Right lung (tissue), 5 donors: Measurements from ENCODE around the gene ZNF789. TPM values are rescaled to one million over a fixed set of nuclear protein-coding genes. Genes with fewer than 3 reads are reported as not detected.
A peak's percentile ranks its signal among the peaks of the same experiment; 100 is the strongest.

ENCODE experiments used
- DNase-seq, 2 donors: peaks; one replicate each; pipeline ENCODE4 v3.0.0-alpha.2; 2013
- polyA plus RNA-seq, 5 donors: library from polyadenylated mRNA; unstranded; fragments of 120-200 nt; gene quantifications; one replicate each; pipeline versions ENCODE4 v1.2.1 to v1.2.3, GENCODE V29; 2013; ENCODE audit warnings: inconsistent platforms in 1 of 5, low replicate concordance in 1 of 5; ENCODE audit not compliant: insufficient read length in 5 of 5, insufficient read depth in 1 of 5

ZNF789 gene
- polyA plus RNA-seq, 5 donors = 40.8 to 56.5 (median 44.9) TPM

GRCh38 chr7:99457050-99457649 is 15.5 kb upstream of the ZNF789 start:
- no peak for DNase-seq

DNA sequence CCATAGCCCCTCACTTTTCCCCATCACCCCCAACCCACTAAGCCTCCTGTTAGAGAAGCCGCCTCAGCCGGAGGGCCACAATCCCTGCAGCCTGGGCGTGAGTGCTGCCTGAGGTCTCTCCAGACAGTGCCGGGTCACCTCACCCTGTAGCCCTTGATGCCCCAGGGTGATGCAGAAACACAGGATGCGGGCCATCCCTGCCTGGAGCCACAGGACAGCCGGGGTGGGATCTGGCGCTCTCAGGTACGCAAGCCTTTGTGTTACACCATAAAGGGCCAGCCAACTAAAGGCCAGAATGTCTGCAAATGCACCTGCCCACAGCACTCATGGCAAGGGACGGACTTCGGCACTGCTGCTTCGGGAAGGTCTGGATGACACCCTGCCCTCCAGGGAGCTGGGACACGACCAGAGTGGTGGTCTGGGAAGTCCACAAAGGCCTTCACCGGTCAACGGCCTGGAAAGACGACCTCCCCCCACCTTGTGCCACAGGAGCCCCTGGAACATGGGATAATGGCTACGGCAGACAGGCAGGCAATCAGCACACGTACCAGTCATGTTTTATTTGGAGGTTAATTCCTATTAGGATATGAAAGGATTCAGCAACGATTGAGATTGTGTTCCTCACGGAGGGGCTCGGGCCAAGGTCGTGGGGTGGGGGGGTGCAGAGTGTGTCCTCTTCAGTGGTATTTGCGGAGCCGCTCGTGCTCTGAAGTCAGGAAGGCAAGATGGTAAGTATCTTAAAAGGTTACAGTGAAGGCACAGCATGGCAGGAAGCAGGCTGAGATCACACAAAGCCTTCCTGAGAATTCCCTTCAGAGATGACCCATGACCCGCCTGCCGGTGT is 14.8 kb upstream of the ZNF789 start:
- DNase-seq = no peak

GRCh38 chr7:99459087-99459486 is 13.6 kb upstream of the ZNF789 start:
- no peak for DNase-seq

DNA sequence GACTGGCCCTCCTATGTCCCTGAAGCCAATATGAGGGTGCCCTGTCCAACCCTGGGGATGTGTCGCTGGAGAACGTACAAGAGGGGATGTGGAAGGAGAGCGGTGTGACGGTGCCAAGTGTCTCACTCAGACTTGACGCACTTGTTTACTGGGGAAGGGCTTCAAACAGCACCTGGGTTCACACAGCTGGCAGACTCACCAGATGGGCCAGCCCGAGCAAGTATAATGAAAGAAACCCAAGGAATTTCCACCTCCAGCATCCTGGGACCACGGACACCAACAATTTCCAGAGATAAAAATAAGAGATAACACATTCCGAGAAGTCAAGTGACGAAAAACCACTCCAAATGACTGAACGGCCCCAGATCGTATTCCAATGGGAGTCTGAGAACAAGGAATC is 12.0 kb upstream of the ZNF789 start:
- no peak for DNase-seq

DNA sequence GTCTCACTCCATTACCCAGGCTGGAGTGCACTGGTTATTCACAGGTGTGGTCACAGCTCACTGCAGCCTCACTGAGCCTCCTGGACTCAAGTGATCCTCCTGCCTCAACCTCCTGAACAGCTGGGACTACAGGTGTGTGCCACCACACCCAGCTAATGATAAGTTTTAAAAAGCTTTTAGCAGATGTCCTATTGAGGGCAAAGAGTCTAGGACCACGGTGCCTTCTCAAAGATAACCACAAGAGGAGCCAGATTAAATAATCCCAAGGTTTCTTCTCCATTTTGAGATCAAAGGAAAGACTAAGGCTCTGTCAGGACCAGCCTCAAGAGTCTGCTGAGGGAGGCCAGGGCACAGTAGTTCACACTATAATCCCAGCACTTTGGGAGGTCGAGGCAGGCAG is 11.5 kb upstream of the ZNF789 start:
- no peak for DNase-seq

DNA sequence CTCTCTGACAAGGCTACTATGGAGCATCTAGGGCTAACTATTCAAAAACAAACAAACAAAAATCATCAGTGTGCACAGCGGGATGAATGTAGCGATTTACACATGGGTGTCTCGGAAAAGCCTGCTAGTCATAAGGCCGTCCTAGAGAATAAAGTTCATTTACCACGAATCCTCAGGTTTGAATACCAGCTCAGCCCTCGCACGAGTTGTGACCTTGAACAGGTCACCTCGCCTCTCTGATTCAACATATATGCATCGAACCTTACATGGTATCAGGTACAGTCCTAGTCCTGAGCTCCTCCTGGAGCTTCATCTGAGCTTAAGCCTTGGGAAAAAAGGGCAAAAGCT is 7.3 kb upstream of the ZNF789 start:
- DNase-seq = no peak

DNA sequence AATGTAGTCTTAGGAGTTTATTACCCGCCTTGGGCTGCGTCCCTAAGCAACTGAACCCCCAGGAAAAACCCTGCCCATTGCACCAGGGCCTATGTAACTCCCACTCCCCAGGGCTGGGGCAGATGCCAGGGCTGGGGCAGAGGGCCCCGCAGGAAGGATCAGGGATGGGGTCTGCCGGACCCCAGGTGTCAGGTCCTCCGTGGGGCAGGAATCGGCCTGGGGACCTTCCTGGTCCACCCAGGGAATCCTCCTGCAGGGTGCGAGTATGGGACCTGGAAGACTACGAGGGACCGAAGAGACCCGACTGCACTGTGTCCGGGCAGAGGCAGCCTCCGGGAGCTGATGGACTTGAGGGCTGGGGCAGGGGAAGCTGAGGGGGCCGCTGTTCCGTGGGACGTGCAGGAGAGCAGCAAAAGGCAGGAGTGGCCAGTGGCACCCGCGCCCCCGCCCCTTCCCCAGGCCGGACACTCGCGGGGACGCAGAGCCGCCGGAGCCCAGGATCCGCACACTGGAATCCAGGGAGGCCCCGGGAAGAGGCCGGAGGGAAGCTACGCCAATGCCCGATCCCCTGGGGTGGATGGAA is 4.3 kb upstream of the ZNF789 start:
- no peak for DNase-seq

DNA sequence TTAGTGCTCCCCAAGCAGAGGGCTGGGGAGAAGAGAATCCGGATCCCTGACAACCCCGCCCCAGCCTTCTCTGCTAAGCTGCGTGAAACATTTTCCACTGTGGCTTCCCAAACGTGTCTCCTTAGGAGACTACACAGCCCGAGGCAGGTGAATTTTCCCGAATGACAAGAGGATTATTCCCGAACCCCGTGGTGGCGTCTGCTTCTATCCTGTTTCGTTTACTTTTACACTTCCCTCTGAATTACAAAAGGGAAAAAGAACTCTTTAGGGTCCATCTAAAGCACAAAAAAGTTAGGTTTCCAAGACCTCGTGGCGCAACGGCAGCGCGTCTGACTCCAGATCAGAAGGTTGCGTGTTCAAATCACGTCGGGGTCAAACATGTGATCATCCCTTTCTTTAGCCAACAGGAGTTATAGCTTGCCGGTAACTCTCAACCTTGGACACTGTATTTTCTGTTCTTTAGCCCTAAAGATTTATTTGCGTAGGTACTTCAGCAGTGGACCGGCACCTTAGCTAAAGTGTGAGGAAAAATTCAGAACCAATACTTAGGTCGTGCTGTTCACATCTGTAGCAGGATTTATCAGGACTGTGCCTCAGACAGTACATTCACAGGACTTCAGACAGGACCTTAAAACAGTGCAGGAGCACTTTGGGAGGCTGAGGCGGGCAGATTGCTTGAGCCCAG is 3.2 kb upstream of the ZNF789 start:
- DNase-seq = no peak

DNA sequence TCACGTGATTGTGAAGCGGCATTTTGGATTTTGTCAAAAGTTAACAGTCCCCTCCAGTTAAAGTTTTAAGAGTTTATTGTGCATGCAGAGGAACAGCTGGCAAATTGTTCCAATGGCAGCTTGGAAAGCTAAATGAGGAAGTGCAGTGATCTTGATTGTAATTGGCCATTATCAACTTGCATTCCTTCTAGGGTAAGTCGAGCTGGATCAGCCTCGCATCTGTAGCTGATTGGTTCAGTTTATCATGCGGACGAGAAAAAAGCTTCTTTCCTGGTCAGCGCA is 566 bp downstream of the ZNF789 start:
- DNase-seq = peak; percentile 10 to 25

- DNase-seq = no peak
Measured at GRCh38 chr7:99476107-99476506, 3.4 kb downstream of the ZNF789 start.

- DNase-seq = no peak
Measured at GRCh38 chr7:99478464-99479440, 6.1 kb downstream of the ZNF789 start.

- no peak for DNase-seq
Measured at GRCh38 chr7:99485094-99485493, 12.4 kb downstream of the ZNF789 start.

- no peak for DNase-seq
Measured at GRCh38 chr7:99489235-99489634, 16.5 kb downstream of the ZNF789 start.

DNA sequence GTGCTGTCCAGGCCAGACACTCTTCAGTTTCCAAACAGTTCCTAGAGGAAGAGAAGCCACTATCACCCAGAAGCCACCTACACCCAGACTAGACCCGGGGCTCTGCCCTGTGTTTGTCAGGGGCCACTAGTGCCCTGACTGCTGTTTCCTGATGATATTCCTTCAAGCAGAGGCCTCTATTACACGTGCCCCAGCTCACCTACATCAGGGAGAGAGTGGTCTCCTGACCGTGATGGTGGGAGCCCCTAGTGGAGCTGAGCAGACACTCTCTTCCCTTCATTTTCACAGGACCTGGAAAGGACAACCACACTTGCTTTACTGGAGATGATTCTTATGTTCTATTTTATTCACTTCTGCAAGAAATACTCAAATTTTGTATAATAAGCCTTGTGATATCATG is 18.2 kb downstream of the ZNF789 start:
- DNase-seq = no peak

DNA sequence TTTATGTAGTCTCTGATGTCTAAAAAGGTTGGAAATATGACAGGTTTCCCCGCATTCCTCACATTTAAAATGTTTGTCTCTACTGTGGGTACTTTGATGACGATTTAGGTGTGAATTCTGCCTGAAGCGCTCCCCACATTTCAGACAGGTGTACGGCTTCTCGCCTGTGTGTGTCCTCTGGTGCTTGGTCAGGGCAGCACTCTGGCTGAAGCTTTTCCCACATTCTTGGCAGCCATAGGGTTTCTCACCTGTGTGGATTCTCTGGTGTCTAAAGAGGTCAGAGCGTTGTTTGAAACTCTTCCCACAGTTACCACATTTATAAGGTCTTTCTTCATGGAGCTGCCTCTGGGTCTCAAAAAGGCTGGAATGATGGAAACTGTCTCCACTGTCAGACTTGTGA is 21.1 kb downstream of the ZNF789 start:
- no peak for DNase-seq

- DNase-seq = no peak
Measured at GRCh38 chr7:99497766-99498545, 25.3 kb downstream of the ZNF789 start.

GRCh38 chr7:99498546-99498944 is 25.9 kb downstream of the ZNF789 start:
- no peak for DNase-seq

- DNase-seq = no peak
Measured at GRCh38 chr7:99499371-99499720, 26.7 kb downstream of the ZNF789 start.

DNA sequence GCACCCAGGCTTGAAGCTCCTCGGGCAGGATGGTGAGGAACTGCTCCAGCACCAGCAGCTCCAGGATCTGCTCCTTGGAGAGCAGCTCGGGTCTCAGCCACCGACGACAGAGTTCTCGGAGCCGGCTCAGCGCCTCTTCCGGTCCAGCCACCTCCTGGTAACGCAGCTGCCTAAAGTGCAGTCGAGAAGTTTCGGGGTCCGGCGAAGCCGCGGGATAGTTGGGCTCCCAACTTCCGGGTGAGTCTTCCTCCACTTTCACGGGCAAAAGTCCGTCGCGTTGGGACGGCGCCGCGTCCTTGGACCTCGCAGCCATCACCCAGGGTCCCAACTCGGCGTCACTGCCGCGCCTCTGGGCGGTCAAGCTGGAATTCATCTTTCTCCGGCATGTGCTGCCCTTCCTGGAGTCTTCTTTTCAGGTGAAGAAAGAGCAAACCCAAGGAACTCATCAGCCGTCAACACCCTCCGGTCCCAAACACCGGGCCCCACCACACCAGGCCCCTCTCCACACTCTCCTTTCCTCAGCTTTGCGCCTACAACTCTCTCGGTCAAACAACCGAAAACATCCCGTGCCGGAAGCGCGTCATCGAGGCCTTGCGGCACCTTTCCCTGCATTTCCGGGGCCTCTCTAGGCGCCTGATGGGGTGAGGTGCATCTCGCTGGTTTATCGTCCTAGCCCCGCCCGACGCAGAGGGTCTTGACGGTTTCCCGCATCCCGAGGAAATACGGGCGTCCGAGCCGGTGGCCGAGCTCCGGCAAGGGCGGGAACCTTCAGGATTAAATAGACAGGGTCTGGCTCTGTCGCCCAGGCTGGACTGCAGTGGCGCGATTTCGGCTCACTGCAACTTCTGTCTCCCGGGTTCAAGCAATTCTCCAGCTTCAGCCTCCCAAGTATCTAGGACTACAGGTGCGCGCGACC is 27.3 kb downstream of the ZNF789 start, which contains the start of gene ZNF394:
TSS of gene ZNF394 (minus strand) at position 561 of the 916 bp plus-strand sequence. CDS start at position 373, 188 bp downstream.
- DNase-seq = peak; percentile 90 to 91

DNA sequence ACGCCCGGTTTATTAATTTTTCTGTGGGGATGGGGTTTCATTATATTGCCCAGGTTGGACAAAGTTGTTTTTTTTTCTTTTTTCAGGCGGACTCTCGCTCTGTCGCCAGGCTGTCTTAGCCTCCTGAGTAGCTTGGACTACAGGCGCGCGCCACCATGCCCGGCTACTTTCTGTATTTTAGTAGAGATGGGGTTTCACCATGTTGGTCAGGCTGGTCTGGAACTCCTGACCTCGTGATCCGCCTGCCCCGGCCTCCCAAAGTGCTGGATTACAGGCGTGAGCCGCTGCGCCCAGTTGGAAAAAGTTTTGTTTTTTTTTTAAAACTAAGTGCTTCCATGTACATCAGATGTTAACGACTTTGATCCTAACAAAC is 27.9 kb downstream of the ZNF789 start:
- DNase-seq = no peak
